Progenitor cell of endocrine pancreas (in vitro differentiated cells): ENCODE measurements around the gene TMPRSS11A. TPM values are rescaled to one million over a fixed set of nuclear protein-coding genes. Genes with fewer than 3 reads are reported as not detected.

ENCODE experiments used
- DNase-seq: peaks from one replicate; pipeline ENCODE4 v3.0.0; 2021; ENCODE audit warnings: low spot score; ENCODE audit not compliant: unreplicated experiment
- H3K27ac Mint-ChIP-seq: 2 replicates; pipeline ENCODE4 v1.8.0; 2021; ENCODE audit warnings: mild to moderate bottlenecking, moderate library complexity, mixed read lengths
- H3K27me3 Mint-ChIP-seq: 2 replicates; pipeline ENCODE4 v1.8.0; 2021; ENCODE audit warnings: mixed read lengths
- H3K36me3 Mint-ChIP-seq: 2 replicates; pipeline ENCODE4 v1.8.0; 2022; ENCODE audit warnings: mixed read lengths; ENCODE audit not compliant: insufficient read depth
- H3K4me1 Mint-ChIP-seq: 2 replicates; pipeline ENCODE4 v1.8.0; 2021; ENCODE audit warnings: low read depth, mixed read lengths
- H3K4me3 Mint-ChIP-seq: 2 replicates; pipeline ENCODE4 v1.8.0; 2021; ENCODE audit warnings: low read depth, mild to moderate bottlenecking, moderate library complexity, mixed read lengths
- H3K9me3 Mint-ChIP-seq: 2 replicates; pipeline ENCODE4 v1.8.0; 2021; ENCODE audit warnings: low read depth, mixed read lengths
- total RNA-seq: library from RNA; stranded (reverse); gene quantifications from 2 replicates; pipeline ENCODE4 v1.2.1, GENCODE V29; 2021
- TF ChIP-seq, protein P1 (sequence below): fragments of 200-600 bp; sonication (generic); IDR thresholded peaks from one replicate; pipeline ENCODE4 v1.5.0; 2021; ENCODE audit warnings: antibody characterized with exemption, mild to moderate bottlenecking; ENCODE audit not compliant: unreplicated experiment

Gene TMPRSS11A
- total RNA-seq, 1 donor from 2014 or later = not detected

DNA sequence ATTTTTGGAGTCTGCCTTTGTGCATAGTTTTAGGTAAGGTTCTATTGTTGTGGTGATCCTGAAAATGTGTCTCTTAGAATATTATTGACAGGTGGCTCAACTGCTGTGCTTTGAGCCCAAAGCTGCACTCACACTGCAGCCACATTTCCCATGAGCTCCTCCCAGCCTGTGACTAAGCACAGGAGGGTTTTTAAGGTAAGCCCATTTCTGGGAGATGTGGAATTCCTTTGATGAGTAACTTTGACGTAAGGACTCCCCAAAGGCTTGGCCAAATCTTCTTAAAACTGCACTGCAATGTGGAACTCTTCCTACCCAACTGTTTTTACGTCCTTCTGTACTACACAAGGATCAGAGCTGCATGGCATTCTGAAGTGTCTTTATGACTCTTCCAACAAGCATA lies 20.0 kb upstream of the TMPRSS11A start:
- H3K4me1 Mint-ChIP-seq = peaks cover 1% of the 10 kb centered on the region
- no peaks in the 10 kb centered on the region for H3K27me3 Mint-ChIP-seq
- no peak for DNase-seq
- H3K9me3 Mint-ChIP-seq = peaks cover 24% of the 10 kb centered on the region
- no peak overlapping the region for H3K27ac Mint-ChIP-seq
- H3K4me3 Mint-ChIP-seq = no peak overlapping the region
- no peaks in the 10 kb centered on the region for H3K36me3 Mint-ChIP-seq
- TF ChIP-seq, protein P1, sequence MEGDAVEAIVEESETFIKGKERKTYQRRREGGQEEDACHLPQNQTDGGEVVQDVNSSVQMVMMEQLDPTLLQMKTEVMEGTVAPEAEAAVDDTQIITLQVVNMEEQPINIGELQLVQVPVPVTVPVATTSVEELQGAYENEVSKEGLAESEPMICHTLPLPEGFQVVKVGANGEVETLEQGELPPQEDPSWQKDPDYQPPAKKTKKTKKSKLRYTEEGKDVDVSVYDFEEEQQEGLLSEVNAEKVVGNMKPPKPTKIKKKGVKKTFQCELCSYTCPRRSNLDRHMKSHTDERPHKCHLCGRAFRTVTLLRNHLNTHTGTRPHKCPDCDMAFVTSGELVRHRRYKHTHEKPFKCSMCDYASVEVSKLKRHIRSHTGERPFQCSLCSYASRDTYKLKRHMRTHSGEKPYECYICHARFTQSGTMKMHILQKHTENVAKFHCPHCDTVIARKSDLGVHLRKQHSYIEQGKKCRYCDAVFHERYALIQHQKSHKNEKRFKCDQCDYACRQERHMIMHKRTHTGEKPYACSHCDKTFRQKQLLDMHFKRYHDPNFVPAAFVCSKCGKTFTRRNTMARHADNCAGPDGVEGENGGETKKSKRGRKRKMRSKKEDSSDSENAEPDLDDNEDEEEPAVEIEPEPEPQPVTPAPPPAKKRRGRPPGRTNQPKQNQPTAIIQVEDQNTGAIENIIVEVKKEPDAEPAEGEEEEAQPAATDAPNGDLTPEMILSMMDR = no peak

DNA sequence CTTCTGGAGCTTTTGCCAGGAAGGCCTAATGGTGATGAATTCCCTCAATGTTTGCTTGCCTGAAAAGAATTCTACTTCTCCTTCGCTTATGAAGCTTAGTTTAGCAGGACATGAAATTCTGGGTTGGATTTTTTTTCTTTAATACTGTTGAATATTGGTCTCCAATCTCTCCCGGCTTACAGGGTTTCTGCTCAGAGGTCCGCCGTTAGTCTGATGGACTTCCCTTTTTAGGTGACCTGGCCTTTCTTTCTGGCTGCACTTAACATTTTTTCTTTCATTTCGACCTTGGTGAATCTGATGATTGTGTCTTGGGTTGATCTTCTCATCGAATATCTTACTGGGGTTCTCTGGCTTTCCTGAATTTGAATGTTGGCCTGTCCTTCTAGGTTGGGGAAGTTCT lies 17.2 kb upstream of the TMPRSS11A start:
- DNase-seq = no peak
- Mint-ChIP-seq H3K4me1 (peaks cover 4% of the 10 kb centered on the region), H3K27ac (no peak overlapping the region), H3K4me3 (no peak overlapping the region), H3K27me3 (no peaks in the 10 kb centered on the region), H3K9me3 (peaks cover 44% of the 10 kb centered on the region), H3K36me3 (peaks cover 4% of the 10 kb centered on the region)
- TF ChIP-seq, protein P1 = no peak

DNA sequence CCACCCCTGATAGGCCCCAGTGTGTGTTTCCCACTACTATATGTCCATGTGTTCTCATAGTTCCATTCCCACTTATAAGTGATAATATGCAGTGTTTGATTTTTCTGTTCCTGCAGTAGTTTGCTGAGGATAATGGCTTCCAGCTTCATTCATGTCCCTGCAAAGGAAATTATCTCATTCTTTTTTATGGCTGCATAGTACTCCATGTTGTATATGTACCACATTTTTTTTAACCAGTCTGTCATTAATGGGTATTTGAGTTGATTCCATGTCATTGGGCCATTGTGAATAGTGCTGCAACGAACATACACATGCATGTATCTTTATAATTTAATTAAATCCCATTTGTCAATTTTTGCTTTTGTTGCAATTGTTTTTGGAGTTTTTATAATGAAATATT lies 10.3 kb upstream of the TMPRSS11A start:
- Mint-ChIP-seq H3K4me3 (no peak overlapping the region), H3K27ac (no peak overlapping the region), H3K27me3 (no peaks in the 10 kb centered on the region), H3K4me1 (peaks cover 4% of the 10 kb centered on the region), H3K36me3 (peaks cover 14% of the 10 kb centered on the region), H3K9me3 (peaks cover 44% of the 10 kb centered on the region)
- TF ChIP-seq, protein P1 = no peak
- DNase-seq = no peak

DNA sequence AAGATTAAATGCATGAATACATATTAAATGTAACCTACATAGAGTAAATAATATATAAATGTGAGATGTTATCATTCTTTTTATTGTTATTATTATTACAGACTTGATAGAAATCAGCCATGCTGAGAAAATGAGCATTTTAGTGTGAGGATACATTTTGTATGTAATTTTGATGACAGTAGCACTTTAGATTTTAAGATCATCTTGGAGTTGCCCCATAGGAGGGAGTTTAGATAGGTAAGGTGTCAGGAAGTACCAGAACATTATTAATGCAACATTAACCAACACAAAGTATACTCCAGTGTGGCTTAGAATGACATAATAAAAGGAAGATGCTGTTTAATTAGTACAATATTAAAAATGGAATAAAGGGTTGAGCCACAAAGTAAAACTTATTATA lies 8.4 kb downstream of the TMPRSS11A start:
- Mint-ChIP-seq H3K4me1 (no peaks in the 10 kb centered on the region), H3K36me3 (no peaks in the 10 kb centered on the region), H3K9me3 (peaks cover 8% of the 10 kb centered on the region), H3K4me3 (no peak overlapping the region), H3K27ac (no peak overlapping the region), H3K27me3 (no peaks in the 10 kb centered on the region)
- TF ChIP-seq, protein P1 = no peak
- DNase-seq = no peak

DNA sequence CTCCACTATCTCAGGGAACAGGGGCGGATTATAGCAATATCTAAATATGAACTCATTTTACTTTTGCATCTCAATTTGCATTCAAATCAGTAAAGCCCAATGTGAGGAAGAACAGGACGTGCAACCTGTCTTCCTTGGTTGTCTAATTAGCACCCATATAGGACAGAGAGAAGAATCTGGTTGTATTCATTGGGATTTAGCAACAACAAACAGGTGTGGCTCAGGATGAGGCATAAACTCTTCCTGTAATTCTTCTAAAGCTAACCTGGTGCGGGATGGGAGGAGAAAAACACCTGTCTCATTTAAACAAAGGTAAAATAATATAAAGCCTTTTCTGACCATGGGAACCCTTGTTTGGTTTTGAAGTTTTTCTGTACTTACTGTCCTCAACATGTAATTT lies 22.2 kb downstream of the TMPRSS11A start:
- Mint-ChIP-seq H3K27ac (no peak overlapping the region), H3K36me3 (peaks cover 2% of the 10 kb centered on the region), H3K9me3 (peaks cover 17% of the 10 kb centered on the region), H3K4me3 (no peak overlapping the region), H3K4me1 (no peaks in the 10 kb centered on the region), H3K27me3 (no peaks in the 10 kb centered on the region)
- DNase-seq = no peak
- TF ChIP-seq, protein P1 = no peak
